Natural killer cell (primary cell): ENCODE results near the gene TACR1. TPM values are rescaled to one million over a fixed set of nuclear protein-coding genes. Genes with fewer than 3 reads are reported as not detected.

Experiments
- ATAC-seq, 3 donors: fragments of 150-1000 bp in 2 of 3; fragments of 200-7000 bp in 1 of 3; cut with Tn5 transposase; 1 replicate in 1 of 3; 2 replicates in 2 of 3; pipeline ENCODE4 v1.10.0; 2021; ENCODE audit warnings: mild to moderate bottlenecking in 2 of 3, moderate library complexity in 2 of 3
- DNase-seq, 2 donors: peaks; one replicate each; pipeline versions ENCODE4 v3.0.0 to v3.0.0-alpha.2; 2013 to 2021; ENCODE audit warnings: mixed read lengths in 1 of 2
- H3K27ac ChIP-seq: one replicate; pipeline ENCODE4 v1.5.1; 2013; ENCODE audit warnings: mild to moderate bottlenecking, low read length
- H3K27me3 ChIP-seq: one replicate; pipeline ENCODE4 v1.6.1; 2013; ENCODE audit warnings: low read length; ENCODE audit not compliant: control insufficient read depth, insufficient read depth
- H3K36me3 ChIP-seq: one replicate; pipeline ENCODE4 v1.6.1; 2013; ENCODE audit warnings: low read length; ENCODE audit not compliant: control insufficient read depth, insufficient read depth
- H3K4me1 ChIP-seq: one replicate; pipeline ENCODE4 v1.6.1; 2013; ENCODE audit warnings: low read length; ENCODE audit not compliant: control insufficient read depth, insufficient read depth
- H3K4me3 ChIP-seq: one replicate; pipeline ENCODE4 v1.5.1; 2013; ENCODE audit warnings: low read length
- H3K9me3 ChIP-seq: one replicate; pipeline ENCODE4 v1.6.1; 2013; ENCODE audit warnings: low read length; ENCODE audit not compliant: control insufficient read depth, insufficient read depth
- H3K27ac Mint-ChIP-seq, 2 donors: one replicate each; pipeline ENCODE4 v1.8.0; 2022; ENCODE audit warnings: mild to moderate bottlenecking in 2 of 2, mixed read lengths in 2 of 2, moderate library complexity in 1 of 2
- H3K27me3 Mint-ChIP-seq, 2 donors: one replicate each; pipeline ENCODE4 v1.8.0; 2022; ENCODE audit warnings: low read depth in 2 of 2, mixed read lengths in 2 of 2
- H3K36me3 Mint-ChIP-seq: one replicate; pipeline ENCODE4 v1.8.0; 2022; ENCODE audit warnings: mixed read lengths
- H3K4me1 Mint-ChIP-seq, 2 donors: one replicate each; pipeline ENCODE4 v1.8.0; 2022; ENCODE audit warnings: mixed read lengths in 2 of 2
- H3K4me3 Mint-ChIP-seq: one replicate; pipeline ENCODE4 v1.8.0; 2022; ENCODE audit warnings: mild to moderate bottlenecking, moderate library complexity, mixed read lengths
- H3K9me3 Mint-ChIP-seq, 2 donors: one replicate each; pipeline ENCODE4 v1.8.0; 2022; ENCODE audit warnings: mixed read lengths in 2 of 2
- WGBS: methylation state at CpG from one replicate; pipeline ENCODE4 v1.1.7; 2013; ENCODE audit warnings: missing lambda C conversion rate; ENCODE audit not compliant: insufficient coverage; 5-methylcytosine and 5-hydroxymethylcytosine counted together
- intact Hi-C: fragments of 100-400 bp; cut with micrococcal nuclease; formaldehyde crosslinking; loops from one replicate; pipeline ENCODE4 v1.14.2; 2022
- total RNA-seq, 4 donors: library from RNA; stranded (reverse); fragments of 120-200 nt in 1 of 4; gene quantifications; one replicate each; pipeline versions ENCODE4 v1.2.3 to v1.2.4, GENCODE V29; 2013 to 2022
- TF ChIP-seq, protein P1 (sequence below): fragments of 200-600 bp; IDR thresholded peaks from one replicate; pipeline ENCODE4 v1.8.0; 2022; ENCODE audit warnings: antibody characterized with exemption

The TACR1 gene
- total RNA-seq, 3 donors from 2014 or later (not counting 1 experiment from before 2014, with no cell fraction given): not detected

DNA sequence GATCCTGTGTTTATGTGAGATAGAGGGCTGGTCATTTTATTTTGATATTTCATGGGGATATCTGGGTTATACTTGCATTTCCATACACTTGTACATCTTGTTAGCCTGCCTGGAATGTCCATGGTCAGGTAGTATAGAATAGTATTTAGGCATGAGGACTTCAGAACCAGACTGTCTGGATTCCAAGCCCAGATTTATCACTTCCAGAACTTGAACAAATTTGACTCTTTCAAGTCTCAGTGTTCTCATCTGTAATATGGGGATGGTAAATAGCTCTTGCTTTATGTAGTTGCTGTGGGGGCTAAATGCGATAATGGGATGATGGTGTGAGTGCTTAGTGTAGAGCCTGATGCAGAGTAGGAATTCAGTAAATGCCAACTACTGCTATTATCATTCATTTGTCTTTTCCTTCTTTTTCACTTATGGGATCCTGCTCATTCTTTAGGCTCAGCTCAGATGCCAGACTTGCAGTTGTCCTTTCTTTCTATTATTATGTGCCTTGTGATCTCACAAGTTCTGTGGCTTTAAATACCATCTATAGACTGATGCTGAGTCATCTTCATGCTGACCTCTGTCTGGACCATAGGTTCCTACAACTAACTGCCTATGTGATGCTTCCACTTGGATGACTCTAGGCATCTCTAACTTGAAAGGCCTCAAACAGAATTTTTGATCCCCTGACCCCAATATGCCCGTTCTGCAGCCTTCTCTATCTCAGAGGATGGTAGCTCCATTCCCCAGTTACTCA, 173.5 kb downstream of the TACR1 start:
- Mint-ChIP-seq H3K27ac (no peak overlapping the region), H3K9me3 (no peaks in the 10 kb centered on the region), H3K4me1 (peaks cover 6 to 7% of the 10 kb centered on the region in 2 donors), H3K27me3 (peaks cover 0 to 1% of the 10 kb centered on the region in 2 donors), H3K4me3 (no peak overlapping the region), H3K36me3 (no peaks in the 10 kb centered on the region)
- TF ChIP-seq, protein P1, sequence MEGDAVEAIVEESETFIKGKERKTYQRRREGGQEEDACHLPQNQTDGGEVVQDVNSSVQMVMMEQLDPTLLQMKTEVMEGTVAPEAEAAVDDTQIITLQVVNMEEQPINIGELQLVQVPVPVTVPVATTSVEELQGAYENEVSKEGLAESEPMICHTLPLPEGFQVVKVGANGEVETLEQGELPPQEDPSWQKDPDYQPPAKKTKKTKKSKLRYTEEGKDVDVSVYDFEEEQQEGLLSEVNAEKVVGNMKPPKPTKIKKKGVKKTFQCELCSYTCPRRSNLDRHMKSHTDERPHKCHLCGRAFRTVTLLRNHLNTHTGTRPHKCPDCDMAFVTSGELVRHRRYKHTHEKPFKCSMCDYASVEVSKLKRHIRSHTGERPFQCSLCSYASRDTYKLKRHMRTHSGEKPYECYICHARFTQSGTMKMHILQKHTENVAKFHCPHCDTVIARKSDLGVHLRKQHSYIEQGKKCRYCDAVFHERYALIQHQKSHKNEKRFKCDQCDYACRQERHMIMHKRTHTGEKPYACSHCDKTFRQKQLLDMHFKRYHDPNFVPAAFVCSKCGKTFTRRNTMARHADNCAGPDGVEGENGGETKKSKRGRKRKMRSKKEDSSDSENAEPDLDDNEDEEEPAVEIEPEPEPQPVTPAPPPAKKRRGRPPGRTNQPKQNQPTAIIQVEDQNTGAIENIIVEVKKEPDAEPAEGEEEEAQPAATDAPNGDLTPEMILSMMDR: no peak
- intact Hi-C loops: no loop called here
- DNase-seq: no peak
- Histone ChIP-seq H3K4me1 (no peaks in the 10 kb centered on the region), H3K4me3 (no peak overlapping the region), H3K27ac (no peak overlapping the region), H3K27me3 (no peaks in the 10 kb centered on the region), H3K9me3 (no peaks in the 10 kb centered on the region), H3K36me3 (no peaks in the 10 kb centered on the region)
- 87% methylated on average over 2 of the region's 2 CpGs for WGBS
- no peak for ATAC-seq

DNA sequence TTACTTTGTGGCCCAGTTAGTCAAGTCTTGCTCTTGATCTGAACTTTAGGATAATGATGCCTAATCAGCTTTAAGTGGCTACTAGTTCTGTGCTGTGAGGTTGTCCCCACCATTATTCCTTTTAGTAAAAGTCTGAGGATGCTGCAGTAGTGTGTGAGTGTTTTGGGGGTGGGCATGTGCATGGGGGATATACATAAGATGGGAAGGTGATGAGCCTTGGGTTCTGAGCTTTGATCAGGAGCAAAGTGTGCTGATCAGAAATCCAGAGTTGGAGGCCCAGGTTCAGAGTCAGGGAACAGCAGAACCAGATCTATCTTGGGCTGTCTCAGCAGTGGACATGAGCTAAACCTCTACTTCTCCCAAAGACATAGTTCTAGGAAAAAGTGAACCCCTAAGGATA, 174.1 kb downstream of the TACR1 start:
- DNase-seq: no peak
- H3K27ac ChIP-seq: no peak overlapping the region
- TF ChIP-seq, protein P1: no peak
- intact Hi-C loops: no loop called here
- H3K27me3 Mint-ChIP-seq: peaks cover 5 to 7% of the 10 kb centered on the region in 2 donors
- no peak overlapping the region for H3K4me3 Mint-ChIP-seq
- no peaks in the 10 kb centered on the region for H3K27me3 ChIP-seq
- H3K9me3 Mint-ChIP-seq: no peaks in the 10 kb centered on the region
- no peaks in the 10 kb centered on the region for H3K36me3 Mint-ChIP-seq
- no peaks in the 10 kb centered on the region for H3K36me3 ChIP-seq
- ATAC-seq: no peak
- no peak overlapping the region for H3K27ac Mint-ChIP-seq
- no peak overlapping the region for H3K4me3 ChIP-seq
- no peaks in the 10 kb centered on the region for H3K4me1 ChIP-seq
- peaks cover under 1 to 2% of the 10 kb centered on the region in 2 donors for H3K4me1 Mint-ChIP-seq
- H3K9me3 ChIP-seq: no peaks in the 10 kb centered on the region

DNA sequence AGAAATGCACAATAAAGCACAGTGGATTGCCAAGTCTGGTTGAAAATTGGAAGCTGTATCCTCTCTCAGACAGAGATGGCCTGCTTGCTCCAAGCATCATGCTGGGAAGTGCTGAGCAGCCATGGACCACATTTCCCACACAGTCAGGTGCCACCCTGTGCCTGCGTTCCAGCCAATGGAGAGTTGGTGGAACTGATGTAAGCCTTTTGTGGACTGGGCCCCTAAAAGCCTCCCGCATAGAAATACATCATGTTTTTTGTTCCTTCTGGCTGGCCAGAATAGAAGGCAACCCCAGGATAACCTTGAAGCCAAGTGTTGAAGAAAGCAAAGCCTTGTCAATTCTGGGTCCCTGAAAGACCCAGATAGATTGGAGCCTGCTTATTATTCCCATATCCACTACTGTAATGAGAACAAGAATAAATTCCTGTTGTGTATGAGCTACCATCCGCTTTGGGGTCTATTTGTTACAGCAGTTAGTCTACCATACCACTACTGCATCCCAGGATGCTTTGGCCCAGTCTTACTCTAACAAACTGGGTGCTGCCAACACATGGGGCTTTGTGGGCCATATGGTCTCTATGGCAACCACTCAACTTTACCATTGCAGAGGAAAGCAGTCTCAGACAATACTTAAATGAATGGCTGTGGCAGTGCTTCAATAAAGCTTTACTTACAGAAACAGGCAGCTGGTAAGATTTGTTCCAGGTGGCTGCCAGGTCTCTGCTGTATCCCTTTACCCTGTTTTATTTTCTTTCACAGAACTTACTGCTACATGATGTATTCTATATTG, 175.5 kb downstream of the TACR1 start:
- no peaks in the 10 kb centered on the region for H3K9me3 ChIP-seq
- no peaks in the 10 kb centered on the region for H3K4me1 Mint-ChIP-seq
- 96% methylated on average over 3 of the region's 3 CpGs for WGBS
- intact Hi-C loops: no loop called here
- H3K36me3 Mint-ChIP-seq: no peaks in the 10 kb centered on the region
- TF ChIP-seq, protein P1: no peak
- no peak overlapping the region for H3K27ac Mint-ChIP-seq
- no peaks in the 10 kb centered on the region for H3K27me3 ChIP-seq
- no peaks in the 10 kb centered on the region for H3K9me3 Mint-ChIP-seq
- H3K27me3 Mint-ChIP-seq: peaks cover 9% of the 10 kb centered on the region in 2 donors
- H3K4me1 ChIP-seq: no peaks in the 10 kb centered on the region
- no peak for DNase-seq
- H3K27ac ChIP-seq: no peak overlapping the region
- H3K36me3 ChIP-seq: no peaks in the 10 kb centered on the region
- no peak overlapping the region for H3K4me3 ChIP-seq
- no peak overlapping the region for H3K4me3 Mint-ChIP-seq
- no peak for ATAC-seq
